ENCODE results near the gene TIGD1. TPM values are rescaled to one million over a fixed set of nuclear protein-coding genes. Genes with fewer than 3 reads are reported as not detected.
"Not testable (repeated sequence)": the region's sequence is repeated elsewhere in the genome, so short reads cannot be mapped to it uniquely, and the experiment has no call there.

The TIGD1 gene
- total RNA-seq, 2 experiments from 2014 or later: 11.7 to 12.8 TPM

GRCh38 chr2:232578626-232579025, 28.3 kb upstream of the TIGD1 start:
- DNase-seq: no peak
- ATAC-seq (ENCODE audit: low read depth): no peak
- peaks cover 40% of the 10 kb centered on the region for H3K36me3 Mint-ChIP-seq
- peaks cover 16% of the 10 kb centered on the region for H3K4me1 Mint-ChIP-seq
- no peak overlapping the region for H3K27ac Mint-ChIP-seq
- POLR2A ChIA-PET: interaction anchor here (1.2 kb wide), 1 partner anchor 27 kb away, joined by 6 read pairs; no protein-coding TSS in a partner anchor
- no peak overlapping the region for H3K4me3 Mint-ChIP-seq
- H3K27me3 Mint-ChIP-seq: no peaks in the 10 kb centered on the region
- H3K9me3 Mint-ChIP-seq: no peaks in the 10 kb centered on the region

DNA sequence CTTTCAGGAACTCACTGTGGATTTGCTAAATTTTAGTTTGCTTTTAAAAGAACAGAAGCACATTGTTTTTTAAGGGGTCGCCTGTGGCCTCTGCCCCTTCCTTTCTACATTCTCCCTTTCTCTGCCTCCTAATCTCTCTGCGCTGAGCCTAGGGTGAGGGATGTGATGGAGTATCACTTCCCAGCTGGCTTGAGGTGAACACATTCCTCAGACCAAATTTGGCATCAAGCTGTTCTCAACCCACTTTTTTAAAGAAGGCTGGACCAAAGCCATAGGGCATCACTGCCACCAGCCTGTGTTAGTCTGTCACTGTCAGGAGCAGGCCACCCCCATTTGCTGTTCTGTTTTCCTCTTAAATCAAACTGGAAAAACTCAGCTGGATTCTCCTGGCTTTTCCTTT, 27.5 kb upstream of the TIGD1 start:
- POLR2A ChIA-PET: no interaction called here
- Mint-ChIP-seq H3K27ac (no peak overlapping the region), H3K36me3 (peaks cover 35% of the 10 kb centered on the region), H3K9me3 (no peaks in the 10 kb centered on the region), H3K4me1 (peaks cover 16% of the 10 kb centered on the region), H3K27me3 (no peaks in the 10 kb centered on the region), H3K4me3 (no peak overlapping the region)
- DNase-seq (no peak), ATAC-seq (ENCODE audit: low read depth) (no peak)

GRCh38 chr2:232576995-232577394, 26.6 kb upstream of the TIGD1 start:
- Mint-ChIP-seq H3K27me3 (no peaks in the 10 kb centered on the region), H3K9me3 (no peaks in the 10 kb centered on the region), H3K4me3 (no peak overlapping the region), H3K36me3 (peaks cover 28% of the 10 kb centered on the region), H3K4me1 (peaks cover 16% of the 10 kb centered on the region), H3K27ac (no peak overlapping the region)
- POLR2A ChIA-PET: no interaction called here
- ATAC-seq (ENCODE audit: low read depth) (no peak), DNase-seq (no peak)

DNA sequence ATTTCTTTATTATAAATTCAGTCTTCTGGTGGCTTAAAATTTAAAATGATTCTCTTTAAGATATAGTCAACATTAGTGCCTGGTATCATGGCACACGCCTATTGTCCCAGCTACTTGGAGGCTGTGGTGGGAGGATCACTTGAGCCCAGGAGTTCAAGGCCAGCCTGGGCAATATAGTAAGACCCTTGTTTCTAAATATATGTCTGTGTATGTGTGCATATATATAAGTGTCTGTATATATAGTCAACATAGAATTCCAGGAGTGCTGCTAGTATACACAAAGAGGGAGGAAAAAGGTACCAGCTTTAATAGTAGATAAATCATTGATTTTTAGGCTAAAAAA, 25.0 kb upstream of the TIGD1 start:
- peaks cover 12% of the 10 kb centered on the region for H3K4me1 Mint-ChIP-seq
- no peak overlapping the region for H3K27ac Mint-ChIP-seq
- DNase-seq (no peak), ATAC-seq (ENCODE audit: low read depth) (no peak)
- H3K4me3 Mint-ChIP-seq: no peak overlapping the region
- H3K9me3 Mint-ChIP-seq: no peaks in the 10 kb centered on the region
- peaks cover 17% of the 10 kb centered on the region for H3K36me3 Mint-ChIP-seq
- H3K27me3 Mint-ChIP-seq: no peaks in the 10 kb centered on the region
- POLR2A ChIA-PET: no interaction called here

- Mint-ChIP-seq H3K27ac (no peak overlapping the region), H3K4me3 (no peak overlapping the region), H3K36me3 (peaks cover 15% of the 10 kb centered on the region), H3K27me3 (no peaks in the 10 kb centered on the region), H3K4me1 (peaks cover 6% of the 10 kb centered on the region), H3K9me3 (no peaks in the 10 kb centered on the region)
- POLR2A ChIA-PET: no interaction called here
- DNase-seq: no peak
- no peak for ATAC-seq (ENCODE audit: low read depth)
Observed at GRCh38 chr2:232574674-232575403, 24.5 kb upstream of the TIGD1 start.

DNA sequence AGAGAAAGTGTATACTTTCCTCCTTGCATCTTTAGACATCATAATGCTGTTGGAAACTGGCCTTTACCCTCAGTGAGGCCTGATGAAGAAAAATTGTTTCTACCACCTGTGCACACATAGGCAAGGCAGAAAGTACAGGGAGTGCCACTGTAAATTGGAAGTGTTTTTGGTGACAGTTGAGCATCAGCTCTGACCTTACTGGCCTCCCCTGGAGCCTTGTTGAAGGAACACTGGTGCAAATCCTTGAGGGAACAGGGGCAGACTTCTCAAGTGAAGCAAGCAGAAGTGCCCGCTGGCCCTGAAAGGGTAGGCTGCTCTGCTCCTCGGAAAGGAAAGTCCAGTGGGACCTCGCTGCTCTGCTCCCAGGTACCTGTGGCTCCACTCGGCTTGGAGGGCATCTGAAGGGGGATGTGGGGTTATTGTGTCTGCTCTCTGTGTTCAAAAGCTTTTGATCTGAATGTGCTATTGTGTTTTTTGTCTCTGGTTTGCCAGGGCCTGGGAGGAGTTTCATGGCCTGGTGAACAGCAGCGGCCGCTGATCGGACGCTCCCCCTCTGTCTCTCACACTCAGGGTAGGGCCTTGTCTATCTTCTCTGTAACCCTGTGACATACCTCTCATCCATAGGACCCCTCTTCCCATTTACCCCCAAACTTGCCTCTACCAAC, 23.5 kb upstream of the TIGD1 start:
- ATAC-seq (ENCODE audit: low read depth) (no peak), DNase-seq (no peak)
- no peak overlapping the region for H3K27ac Mint-ChIP-seq

DNA sequence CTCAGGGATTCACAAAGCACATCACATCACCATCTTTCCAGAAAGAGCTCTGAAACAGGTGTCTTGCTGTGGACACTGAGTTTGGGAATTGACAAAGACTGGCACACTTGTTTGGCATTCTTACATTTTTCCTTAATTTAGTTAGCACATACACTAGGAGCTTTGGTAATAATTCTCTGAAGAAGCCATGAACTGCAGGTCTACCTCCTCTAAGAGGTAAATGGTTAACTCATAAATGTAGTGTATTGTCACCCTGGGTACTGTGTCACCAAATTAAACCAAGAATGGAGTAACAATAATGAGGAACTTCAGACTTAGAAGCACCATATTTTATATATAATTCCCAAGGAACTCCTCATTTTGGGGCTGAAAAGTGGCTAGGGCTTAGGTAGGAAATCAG, 22.7 kb upstream of the TIGD1 start:
- no peak for ATAC-seq (ENCODE audit: low read depth)
- DNase-seq: no peak
- peaks cover 2% of the 10 kb centered on the region for H3K4me1 Mint-ChIP-seq
- H3K27ac Mint-ChIP-seq: no peak overlapping the region
- POLR2A ChIA-PET: no interaction called here
- no peaks in the 10 kb centered on the region for H3K27me3 Mint-ChIP-seq
- H3K4me3 Mint-ChIP-seq: no peak overlapping the region
- no peaks in the 10 kb centered on the region for H3K9me3 Mint-ChIP-seq
- peaks cover 18% of the 10 kb centered on the region for H3K36me3 Mint-ChIP-seq

More for the DNA sequence above, 23.5 kb upstream of the TIGD1 start:
- no peak overlapping the region for H3K4me3 Mint-ChIP-seq
- H3K36me3 Mint-ChIP-seq: peaks cover 16% of the 10 kb centered on the region
- peaks cover 2% of the 10 kb centered on the region for H3K4me1 Mint-ChIP-seq
- no peaks in the 10 kb centered on the region for H3K9me3 Mint-ChIP-seq
- no peaks in the 10 kb centered on the region for H3K27me3 Mint-ChIP-seq
- POLR2A ChIA-PET: no interaction called here

GRCh38 chr2:232571026-232571474, 20.7 kb upstream of the TIGD1 start:
- no peaks in the 10 kb centered on the region for H3K9me3 Mint-ChIP-seq
- DNase-seq: no peak
- peaks cover 30% of the 10 kb centered on the region for H3K36me3 Mint-ChIP-seq
- H3K27me3 Mint-ChIP-seq: no peaks in the 10 kb centered on the region
- peaks cover under 1% of the 10 kb centered on the region for H3K4me1 Mint-ChIP-seq
- no peak overlapping the region for H3K27ac Mint-ChIP-seq
- POLR2A ChIA-PET: interaction anchor here (0.7 kb wide), 1 partner anchor 49 kb away, joined by 3 read pairs; no protein-coding TSS in a partner anchor
- no peak for ATAC-seq (ENCODE audit: low read depth)
- no peak overlapping the region for H3K4me3 Mint-ChIP-seq

GRCh38 chr2:232570481-232570880, 20.1 kb upstream of the TIGD1 start:
- ATAC-seq (ENCODE audit: low read depth); H3K9me3 Mint-ChIP-seq; H3K4me3 Mint-ChIP-seq; DNase-seq; H3K27me3 Mint-ChIP-seq; H3K4me1 Mint-ChIP-seq; H3K27ac Mint-ChIP-seq: not testable (repeated sequence)
- POLR2A ChIA-PET: interaction anchor here (0.7 kb wide), 1 partner anchor 48 kb away, joined by 3 read pairs; no protein-coding TSS in a partner anchor
- peaks cover 32% of the 10 kb centered on the region for H3K36me3 Mint-ChIP-seq

DNA sequence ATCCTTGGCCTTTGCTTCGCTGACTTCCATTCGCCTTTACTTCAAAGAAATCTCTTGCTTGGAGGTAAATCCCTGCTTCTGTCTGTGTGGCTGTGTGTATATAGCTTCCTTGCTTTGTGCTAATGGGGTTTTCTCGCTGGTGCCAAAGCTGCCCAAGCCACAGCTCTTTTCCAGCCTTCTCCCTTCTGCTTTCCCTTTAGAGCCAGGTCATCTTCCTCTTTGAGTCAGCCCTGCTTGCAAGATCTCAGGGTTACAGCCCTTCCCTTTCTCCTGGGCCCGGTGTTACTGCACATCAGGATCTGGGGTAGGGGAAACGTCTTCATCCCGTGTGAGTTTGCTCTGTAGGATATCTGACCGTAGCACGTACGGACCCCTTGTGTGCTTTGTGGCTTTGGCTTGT, 19.2 kb upstream of the TIGD1 start:
- ATAC-seq (ENCODE audit: low read depth): no peak
- no peaks in the 10 kb centered on the region for H3K27me3 Mint-ChIP-seq
- no peaks in the 10 kb centered on the region for H3K4me1 Mint-ChIP-seq
- no peak for DNase-seq
- H3K9me3 Mint-ChIP-seq: no peaks in the 10 kb centered on the region
- no peak overlapping the region for H3K4me3 Mint-ChIP-seq
- H3K36me3 Mint-ChIP-seq: peaks cover 34% of the 10 kb centered on the region
- POLR2A ChIA-PET: no interaction called here
- H3K27ac Mint-ChIP-seq: no peak overlapping the region

DNA sequence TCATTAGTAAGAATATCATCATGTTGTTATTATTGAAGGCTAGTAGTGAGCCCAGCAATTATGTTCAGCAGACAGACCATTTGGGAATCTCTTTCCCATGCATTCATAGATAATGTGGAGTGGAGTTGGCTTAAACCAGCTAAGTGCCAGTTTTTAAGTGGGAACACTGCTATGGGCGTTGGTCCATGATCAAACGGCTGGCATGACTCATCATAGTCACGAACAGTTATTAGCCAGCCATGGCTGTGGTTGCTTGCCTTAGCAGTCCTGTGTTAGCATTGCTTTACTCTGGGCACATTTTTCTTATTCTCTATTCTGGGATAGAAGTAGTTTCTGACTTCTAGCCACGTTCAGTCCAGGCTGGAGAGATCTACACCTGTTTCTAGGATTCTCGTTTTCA, 17.8 kb upstream of the TIGD1 start:
- Mint-ChIP-seq H3K27me3 (no peaks in the 10 kb centered on the region), H3K4me3 (no peak overlapping the region), H3K9me3 (no peaks in the 10 kb centered on the region), H3K36me3 (peaks cover 30% of the 10 kb centered on the region), H3K27ac (no peak overlapping the region), H3K4me1 (peaks cover 3% of the 10 kb centered on the region)
- POLR2A ChIA-PET: no interaction called here
- no peak for ATAC-seq (ENCODE audit: low read depth)
- DNase-seq: no peak

DNA sequence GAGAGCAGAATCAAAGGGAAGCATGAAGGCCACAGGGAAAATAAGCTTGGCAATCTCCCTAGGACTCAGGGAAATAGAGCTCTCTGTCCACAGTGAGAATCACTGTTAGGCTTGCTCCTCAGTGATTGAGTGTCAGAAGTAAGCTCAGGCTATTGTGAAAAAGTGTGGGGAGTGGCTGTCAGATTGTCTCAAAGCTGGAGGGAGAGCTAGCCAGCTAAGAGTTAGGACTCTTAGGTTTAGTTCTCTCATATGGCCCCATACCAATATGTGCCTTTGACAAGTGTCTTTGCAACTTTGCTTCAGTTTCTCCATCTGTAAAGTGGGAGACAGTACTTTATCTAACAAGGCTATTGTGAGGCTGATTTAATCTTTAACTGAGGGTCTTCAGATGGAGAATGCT, 17.4 kb upstream of the TIGD1 start:
- POLR2A ChIA-PET: no interaction called here
- Mint-ChIP-seq H3K9me3 (no peaks in the 10 kb centered on the region), H3K27me3 (no peaks in the 10 kb centered on the region), H3K4me1 (peaks cover 4% of the 10 kb centered on the region), H3K4me3 (no peak overlapping the region), H3K36me3 (peaks cover 30% of the 10 kb centered on the region), H3K27ac (no peak overlapping the region)
- DNase-seq (no peak), ATAC-seq (ENCODE audit: low read depth) (no peak)

- Mint-ChIP-seq H3K27ac (no peak overlapping the region), H3K4me3 (no peak overlapping the region), H3K9me3 (no peaks in the 10 kb centered on the region), H3K27me3 (no peaks in the 10 kb centered on the region), H3K4me1 (peaks cover 4% of the 10 kb centered on the region), H3K36me3 (peaks cover 37% of the 10 kb centered on the region)
- POLR2A ChIA-PET: interaction anchor here (1.7 kb wide), 1 partner anchor 13 kb away, joined by 7 read pairs; the partner anchor contains the start of genes EIF4E2 and TIGD1
- DNase-seq (no peak), ATAC-seq (ENCODE audit: low read depth) (no peak)
Observed at GRCh38 chr2:232563580-232563979, 13.2 kb upstream of the TIGD1 start.

Data from activated naive CD8-positive, alpha-beta T cell treated with anti-CD3 and anti-CD28 coated beads, Interleukin-2, amount 10 ng/mL, durations not matched to agents 7 days and 5 days (primary cell).